Measurements from ENCODE around the gene CNTN1.

CNTN1 gene

GRCh38 chr12:40691913-40692764 lies at the start of gene CNTN1:
TSS of gene CNTN1 (plus strand) at chr12:40692439.
- DNase-seq (ENCODE audit: low spot score): no peak

GRCh38 chr12:40643506-40643905 lies 48.7 kb upstream of the CNTN1 start:
- DNase-seq (ENCODE audit: low spot score): no peak

GRCh38 chr12:40643976-40644375 lies 48.3 kb upstream of the CNTN1 start:
- no peak for DNase-seq (ENCODE audit: low spot score)

GRCh38 chr12:40644708-40645107 lies 47.5 kb upstream of the CNTN1 start:
- no peak for DNase-seq (ENCODE audit: low spot score)

- no peak for DNase-seq (ENCODE audit: low spot score)
Measured at GRCh38 chr12:40645361-40645760, 46.9 kb upstream of the CNTN1 start.

- no peak for DNase-seq (ENCODE audit: low spot score)
Measured at GRCh38 chr12:40646456-40646855, 45.8 kb upstream of the CNTN1 start.

GRCh38 chr12:40646911-40647310 lies 45.3 kb upstream of the CNTN1 start:
- no peak for DNase-seq (ENCODE audit: low spot score)

GRCh38 chr12:40647651-40648050 lies 44.6 kb upstream of the CNTN1 start:
- no peak for DNase-seq (ENCODE audit: low spot score)

- DNase-seq (ENCODE audit: low spot score): no peak
Measured at GRCh38 chr12:40648519-40648918, 43.7 kb upstream of the CNTN1 start.

GRCh38 chr12:40650038-40650704 lies 42.1 kb upstream of the CNTN1 start:
- no peak for DNase-seq (ENCODE audit: low spot score)

GRCh38 chr12:40655451-40655850 lies 36.8 kb upstream of the CNTN1 start:
- DNase-seq (ENCODE audit: low spot score): no peak

- DNase-seq (ENCODE audit: low spot score): no peak
Measured at GRCh38 chr12:40662366-40662765, 29.9 kb upstream of the CNTN1 start.

GRCh38 chr12:40663781-40664180 lies 28.5 kb upstream of the CNTN1 start:
- no peak for DNase-seq (ENCODE audit: low spot score)

GRCh38 chr12:40668099-40668529 lies 24.1 kb upstream of the CNTN1 start:
- no peak for DNase-seq (ENCODE audit: low spot score)

- DNase-seq (ENCODE audit: low spot score): no peak
Measured at GRCh38 chr12:40672741-40673271, 19.4 kb upstream of the CNTN1 start.

- DNase-seq (ENCODE audit: low spot score): no peak
Measured at GRCh38 chr12:40681148-40681547, 11.1 kb upstream of the CNTN1 start.

- DNase-seq (ENCODE audit: low spot score): no peak
Measured at GRCh38 chr12:40684986-40685385, 7.3 kb upstream of the CNTN1 start.

GRCh38 chr12:40688085-40688725 lies 4.0 kb upstream of the CNTN1 start:
- no peak for DNase-seq (ENCODE audit: low spot score)

GRCh38 chr12:40689576-40689975 lies 2.7 kb upstream of the CNTN1 start:
- no peak for DNase-seq (ENCODE audit: low spot score)

- no peak for DNase-seq (ENCODE audit: low spot score)
Measured at GRCh38 chr12:40692765-40693206, 547 bp downstream of the CNTN1 start.

GRCh38 chr12:40693207-40693821 lies 1.1 kb downstream of the CNTN1 start:
- DNase-seq (ENCODE audit: low spot score): no peak

GRCh38 chr12:40697566-40698259 lies 5.5 kb downstream of the CNTN1 start:
- no peak for DNase-seq (ENCODE audit: low spot score)

All from hematopoietic multipotent progenitor cell treated with erythropoietin and hydrocortisone succinate and interleukin-3 and kit ligand, for 17 days (in vitro differentiated cells).